ENCODE results near the gene MRPS22.
A peak's percentile ranks its signal among the peaks of the same experiment; 100 is the strongest.
"Not testable (repeated sequence)": the region's sequence is repeated elsewhere in the genome, so short reads cannot be mapped to it uniquely, and the experiment has no call there.

MRPS22 gene

DNA sequence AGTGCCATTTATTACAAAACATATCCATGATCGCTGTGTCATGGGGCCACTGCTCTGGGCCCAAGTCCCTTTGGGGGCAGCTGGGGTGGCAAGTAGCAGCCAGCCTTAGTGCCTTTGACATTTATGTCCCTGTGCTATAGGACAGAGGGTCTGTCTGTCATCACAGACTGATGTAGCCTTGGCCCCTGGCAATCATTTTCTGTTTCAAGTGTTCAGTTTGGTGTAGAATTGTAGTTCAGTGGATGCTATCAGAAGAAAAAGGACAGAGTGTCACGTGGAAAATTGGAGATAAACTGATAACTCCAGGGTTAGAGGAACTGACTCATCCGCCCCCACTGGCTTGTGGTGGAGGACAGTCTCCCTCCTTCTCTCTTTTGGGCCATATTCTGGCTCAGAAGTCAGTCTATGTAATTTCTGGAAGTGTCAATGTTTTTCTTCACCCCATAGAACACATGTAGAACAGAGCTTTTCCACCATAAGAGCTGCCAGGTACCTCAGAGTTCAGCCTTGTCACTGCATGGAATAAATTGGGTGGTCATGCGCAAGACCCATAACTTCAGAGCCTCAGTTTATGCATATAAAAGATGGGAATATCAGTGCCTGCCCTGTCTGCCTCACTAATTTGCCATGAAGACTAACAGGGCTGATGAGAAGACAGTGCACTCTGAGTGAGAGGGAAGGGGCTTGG, 4.5 kb upstream of the MRPS22 start:
- DNase-seq = no peak

DNA sequence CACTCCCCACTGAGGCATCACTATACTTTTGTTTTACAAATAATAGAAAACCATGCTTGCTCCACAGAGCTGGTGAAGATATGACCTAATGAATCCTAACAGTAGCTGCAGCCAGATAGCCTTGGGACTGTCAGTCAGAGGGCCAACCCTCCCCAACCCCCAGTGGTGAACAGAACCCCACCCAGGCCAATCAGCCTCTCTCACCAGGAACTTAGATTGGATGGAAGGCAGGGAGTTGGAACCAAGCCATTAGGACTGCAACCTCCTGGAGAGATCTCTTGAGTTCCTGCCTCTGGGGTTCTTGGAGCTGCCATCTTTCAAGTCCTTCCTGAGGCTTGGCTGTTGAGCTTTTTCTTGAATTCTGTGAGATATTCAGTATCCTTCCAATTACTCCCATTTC, 3.0 kb upstream of the MRPS22 start:
- DNase-seq = no peak

DNA sequence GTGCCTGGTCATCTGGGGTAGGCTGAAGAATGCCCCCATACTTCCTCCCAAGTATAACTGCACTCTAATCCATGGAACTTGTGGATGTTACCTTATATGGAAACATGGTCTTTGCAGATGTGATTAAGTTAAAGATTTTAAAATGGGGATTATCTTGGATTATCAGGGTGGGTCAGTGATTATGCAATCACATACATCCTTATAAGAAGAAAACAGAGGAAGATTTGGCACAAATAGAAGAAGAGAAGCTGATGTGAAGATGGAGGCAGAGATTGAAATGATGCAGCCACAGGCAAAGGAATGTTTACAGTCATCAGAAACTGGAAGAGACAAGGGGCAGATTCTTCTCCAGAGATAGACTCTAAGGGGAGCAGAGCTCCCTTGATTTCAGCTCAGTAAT, 1.8 kb upstream of the MRPS22 start:
- DNase-seq = no peak

DNA sequence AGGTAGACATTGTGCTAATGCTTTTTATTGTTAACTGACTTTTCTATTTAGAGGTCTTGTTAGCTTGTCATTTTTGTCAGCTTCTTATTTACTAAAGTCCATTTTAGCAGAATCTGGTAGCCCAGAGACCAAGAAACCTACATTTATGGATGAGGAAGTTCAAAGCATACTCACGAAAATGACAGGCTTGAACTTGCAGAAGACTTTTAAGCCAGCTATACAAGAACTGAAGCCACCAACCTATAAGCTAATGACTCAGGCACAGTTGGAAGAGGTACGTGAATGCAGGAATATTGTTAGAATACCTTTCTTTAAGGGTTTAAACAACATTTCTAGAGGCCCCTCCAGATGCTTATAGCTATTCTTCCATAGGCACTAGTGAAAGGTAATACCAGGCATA, 3.0 kb downstream of the MRPS22 start:
- DNase-seq = no peak

DNA sequence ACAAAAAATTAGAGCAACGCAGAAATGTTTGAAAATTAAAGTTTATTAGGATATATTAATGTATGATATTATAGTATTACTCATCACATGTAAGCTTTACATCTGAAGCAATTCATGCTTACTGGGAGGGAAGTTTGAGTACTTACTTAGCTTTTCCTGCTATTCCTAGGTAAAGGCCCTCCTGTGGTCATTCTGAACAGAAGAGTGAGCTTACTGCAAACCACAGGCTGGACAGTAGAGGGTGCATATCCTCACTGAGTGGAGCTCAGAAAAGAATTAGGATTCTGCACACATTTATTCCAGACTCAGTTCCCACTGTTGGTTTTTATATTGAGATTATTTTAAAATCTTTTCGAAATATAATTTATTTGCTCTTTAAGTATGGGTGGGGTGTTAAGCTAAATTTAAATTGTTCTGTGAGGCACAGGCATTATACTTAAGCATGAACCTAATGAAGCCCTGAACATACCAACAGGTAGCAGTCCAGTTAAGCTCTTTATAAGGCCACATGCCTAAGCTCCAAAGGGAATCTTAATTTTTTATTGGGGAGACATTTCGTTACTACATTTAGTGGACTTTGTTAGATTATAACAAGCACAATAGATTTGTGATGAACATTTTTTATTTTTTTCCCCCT, 10.2 kb downstream of the MRPS22 start:
- no peak for DNase-seq

DNA sequence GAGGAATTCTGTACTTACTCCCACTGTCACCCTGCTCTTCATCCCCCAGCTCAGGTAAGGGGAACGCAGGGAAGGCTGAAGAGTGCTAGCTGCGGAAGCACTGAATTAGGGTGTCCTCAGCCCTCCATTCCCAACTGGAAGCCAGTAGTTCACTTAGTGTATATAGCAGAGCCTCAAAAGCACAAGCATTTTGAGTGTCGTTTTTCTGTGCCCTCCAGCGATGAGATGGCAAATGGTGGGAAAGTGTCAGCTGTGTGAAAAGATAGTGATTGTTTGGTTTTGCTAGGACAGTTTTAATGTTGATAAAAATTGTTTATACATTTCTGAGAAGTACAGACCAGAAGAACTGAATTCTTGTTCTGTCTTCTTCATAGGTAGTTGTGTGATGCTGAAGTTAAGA, 10.8 kb downstream of the MRPS22 start:
- no peak for DNase-seq

- no peak for DNase-seq
Measured at GRCh38 chr3:139355476-139355875, 11.7 kb downstream of the MRPS22 start.

GRCh38 chr3:139355891-139356290, 12.1 kb downstream of the MRPS22 start:
- DNase-seq = no peak

DNA sequence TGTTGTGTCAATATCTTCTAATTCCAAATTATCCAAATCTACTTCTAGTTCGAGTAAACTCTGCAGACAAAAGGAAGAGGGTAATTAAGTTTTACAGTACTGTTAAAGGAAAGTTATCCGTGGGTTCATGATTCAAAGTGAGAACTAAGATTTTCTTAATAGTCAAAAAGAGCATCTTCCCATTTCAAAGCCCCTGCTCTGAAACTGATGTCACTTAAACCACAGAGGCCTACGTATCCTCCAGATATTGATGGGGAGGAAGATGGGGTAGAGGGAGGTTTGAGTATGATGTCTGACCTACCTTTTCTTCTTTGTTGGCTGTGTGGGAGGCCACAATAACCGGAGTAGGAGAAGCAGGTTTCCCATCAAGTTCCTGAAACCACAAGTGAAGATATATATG, 14.1 kb downstream of the MRPS22 start:
- DNase-seq = no peak

- DNase-seq = peak; percentile 32
Measured at GRCh38 chr3:139358841-139359562, 15.2 kb downstream of the MRPS22 start.

GRCh38 chr3:139361276-139361675, 17.5 kb downstream of the MRPS22 start:
- no peak for DNase-seq

DNA sequence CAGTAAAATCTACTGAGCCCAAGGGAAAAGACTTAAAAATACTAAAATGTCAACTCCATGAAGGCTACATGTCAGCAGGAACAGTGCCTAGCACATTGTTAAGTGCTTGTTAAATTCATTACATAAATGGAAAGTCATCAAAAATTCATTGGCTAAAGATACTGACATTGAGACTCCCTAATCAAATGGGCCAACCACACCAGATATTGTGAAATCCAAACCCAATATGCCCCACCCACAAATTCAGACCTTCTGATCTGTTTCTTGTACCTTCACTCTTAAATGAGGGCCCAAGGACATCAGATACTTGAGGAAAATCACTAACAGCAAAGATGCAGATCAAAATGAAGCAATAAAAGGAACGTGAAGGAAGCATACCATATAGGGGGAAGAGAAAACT, 20.7 kb downstream of the MRPS22 start:
- DNase-seq = no peak

- no peak for DNase-seq
Measured at GRCh38 chr3:139374099-139374498, 30.3 kb downstream of the MRPS22 start.

GRCh38 chr3:139377378-139377777, 33.6 kb downstream of the MRPS22 start:
- DNase-seq = no peak

DNA sequence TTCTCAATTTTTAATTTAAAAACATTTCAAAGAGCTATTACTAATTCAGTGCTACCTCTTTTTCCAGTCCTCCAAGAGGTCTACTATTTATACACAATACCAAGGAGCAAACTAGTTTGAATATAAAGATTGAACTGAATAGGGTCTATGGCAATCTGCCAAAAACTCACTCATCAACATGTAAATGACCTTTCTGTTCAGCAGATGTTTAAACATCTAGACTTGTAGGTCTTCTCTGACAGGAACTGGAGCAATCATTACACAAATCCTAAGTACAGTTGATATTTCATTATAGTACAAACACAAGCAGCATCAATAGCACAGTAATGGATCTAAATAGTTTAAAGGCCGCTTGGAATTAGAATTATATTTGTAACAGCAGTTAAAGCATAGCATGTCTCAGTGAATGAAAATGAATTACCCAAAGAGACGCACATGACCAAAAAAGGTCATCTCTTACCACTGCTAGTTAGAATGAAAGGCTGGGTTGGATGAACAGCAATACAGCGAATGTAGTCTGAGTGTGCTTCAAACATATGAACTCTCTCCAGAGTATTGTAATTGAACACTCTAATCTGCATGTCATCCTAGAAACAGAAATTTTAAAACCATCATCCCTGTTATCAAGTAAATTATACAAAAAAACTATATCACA, 34.9 kb downstream of the MRPS22 start:
- DNase-seq = peak; percentile 63

DNA sequence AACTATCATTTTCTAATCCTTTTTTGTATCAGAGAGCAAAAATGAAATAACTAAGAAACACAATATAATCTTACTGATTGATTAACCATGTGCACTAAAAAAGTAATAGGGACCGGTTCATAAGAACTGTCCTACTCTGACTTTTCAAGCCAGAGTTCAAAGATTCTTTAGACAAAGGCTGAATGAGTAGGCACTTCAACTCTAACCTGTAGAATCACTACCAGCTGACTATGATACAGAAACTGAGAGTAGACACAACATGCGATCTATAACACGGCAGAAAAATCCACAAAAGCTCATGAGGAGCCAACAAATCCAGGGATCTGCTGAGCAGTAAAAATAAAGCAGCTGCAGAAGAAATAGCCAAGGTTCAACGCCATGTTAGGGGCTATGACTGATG, 36.8 kb downstream of the MRPS22 start:
- DNase-seq = no peak

GRCh38 chr3:139382291-139382690, 38.5 kb downstream of the MRPS22 start:
- DNase-seq = not testable (repeated sequence)

DNA sequence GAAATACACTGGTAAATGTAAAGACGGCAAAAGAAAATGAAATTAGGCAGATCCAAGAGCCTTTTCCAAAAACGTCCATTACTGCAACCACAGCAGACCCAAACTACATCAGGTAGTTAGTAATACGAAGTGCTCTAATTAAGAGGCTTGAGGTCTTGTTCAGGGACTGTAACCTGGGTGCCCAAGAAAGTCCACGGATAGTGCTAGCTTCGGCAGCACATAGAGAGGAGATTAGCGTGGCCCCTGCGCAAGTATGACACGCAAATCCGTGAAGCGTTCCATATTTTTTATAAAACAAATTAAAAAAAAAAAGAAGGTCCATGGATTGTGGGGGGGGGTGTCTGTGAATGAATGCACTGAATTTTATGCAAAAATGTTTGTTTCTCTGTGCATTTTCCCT, 44.3 kb downstream of the MRPS22 start:
- DNase-seq = no peak

GRCh38 chr3:139388821-139389551, 45.2 kb downstream of the MRPS22 start:
- DNase-seq = no peak

- peak; percentile 91 for DNase-seq
Measured at GRCh38 chr3:139389552-139390368, 45.9 kb downstream of the MRPS22 start, which contains the start of gene COPB2. Gene COPB2 (minus strand): TSS chr3:139389647. CDS start chr3:139389550, 97 bp downstream.

GRCh38 chr3:139394116-139394515, 50.3 kb downstream of the MRPS22 start:
- no peak for DNase-seq

- DNase-seq = no peak
Measured at GRCh38 chr3:139396707-139397106, 52.9 kb downstream of the MRPS22 start.
